ENCODE data around the gene B4GALT5. TPM values are rescaled to one million over a fixed set of nuclear protein-coding genes. Genes with fewer than 3 reads are reported as not detected.
A peak's percentile ranks its signal among the peaks of the same experiment; 100 is the strongest.

B4GALT5 gene
- total RNA-seq, 3 donors from 2014 or later: 52.4 to 65.1 (median 60.2) TPM

- DNase-seq (no peak), ATAC-seq (no peak)
- no peak for TF ChIP-seq CTCF (IDR thresholded peaks at IDR 0.05)
- Histone ChIP-seq H3K4me3 (no peak overlapping the region), H3K36me3 (ENCODE audit: low read depth) (no peaks in the 10 kb centered on the region), H3K4me1 (ENCODE audit: low read depth) (peaks cover 24% of the 10 kb centered on the region), H3K9me3 (no peaks in the 10 kb centered on the region)
- intact Hi-C loops (cut with DNase I, micrococcal nuclease): no loop called here
These were observed 51.9 kb downstream of the B4GALT5 start for GRCh38 chr20:49661560-49662329.

- no peak for TF ChIP-seq CTCF (IDR thresholded peaks at IDR 0.05)
- intact Hi-C loops (cut with DNase I, micrococcal nuclease): no loop called here
- H3K4me3 ChIP-seq: no peak overlapping the region
- H3K9me3 ChIP-seq: no peaks in the 10 kb centered on the region
- H3K36me3 ChIP-seq (ENCODE audit: low read depth): no peaks in the 10 kb centered on the region
- ATAC-seq (no peak), DNase-seq (no peak)
- peaks cover 28% of the 10 kb centered on the region for H3K4me1 ChIP-seq (ENCODE audit: low read depth)
These were observed 52.8 kb downstream of the B4GALT5 start for GRCh38 chr20:49660912-49661311.

- intact Hi-C loops (cut with DNase I, micrococcal nuclease): no loop called here
- ATAC-seq (no peak), DNase-seq (no peak)
- H3K4me1 ChIP-seq (ENCODE audit: low read depth): peaks cover 28% of the 10 kb centered on the region
- H3K4me3 ChIP-seq: no peak overlapping the region
- H3K9me3 ChIP-seq: no peaks in the 10 kb centered on the region
- H3K36me3 ChIP-seq (ENCODE audit: low read depth): peaks cover 4% of the 10 kb centered on the region
- TF ChIP-seq CTCF (IDR thresholded peaks at IDR 0.05): no peak
These were observed 54.6 kb downstream of the B4GALT5 start for GRCh38 chr20:49659056-49659455.

GRCh38 chr20:49658508-49658907 is 55.2 kb downstream of the B4GALT5 start:
- TF ChIP-seq CTCF (IDR thresholded peaks at IDR 0.05): no peak
- H3K4me1 ChIP-seq (ENCODE audit: low read depth): peaks cover 28% of the 10 kb centered on the region
- H3K36me3 ChIP-seq (ENCODE audit: low read depth): peaks cover 7% of the 10 kb centered on the region
- intact Hi-C loops (cut with DNase I, micrococcal nuclease): no loop called here
- no peak overlapping the region for H3K4me3 ChIP-seq
- no peaks in the 10 kb centered on the region for H3K9me3 ChIP-seq
- ATAC-seq (no peak), DNase-seq (no peak)

GRCh38 chr20:49657118-49657901 is 56.4 kb downstream of the B4GALT5 start:
- DNase-seq: no peak
- peak; percentile 43 for ATAC-seq
- Histone ChIP-seq H3K4me1 (ENCODE audit: low read depth) (peaks cover 28% of the 10 kb centered on the region), H3K9me3 (no peaks in the 10 kb centered on the region), H3K36me3 (ENCODE audit: low read depth) (peaks cover 8% of the 10 kb centered on the region), H3K4me3 (no peak overlapping the region)
- no peak for TF ChIP-seq CTCF (IDR thresholded peaks at IDR 0.05)
- intact Hi-C loops (cut with DNase I, micrococcal nuclease): no loop called here

Measured in mucosa of descending colon (tissue), 3 donors.